MG63 (cell line): ENCODE measurements around the gene WDR7. TPM values are rescaled to one million over a fixed set of nuclear protein-coding genes. Genes with fewer than 3 reads are reported as not detected.

Source experiments
- DNase-seq: peaks from one replicate; pipeline ENCODE4 v3.0.0-alpha.2; 2020
- H3K27me3 ChIP-seq: fragments of 250-450 bp; sonication (Bioruptor Pico); 2 replicates; pipeline ENCODE4 v1.5.1; 2020; ENCODE audit warnings: mild to moderate bottlenecking, moderate library complexity
- H3K36me3 ChIP-seq: fragments of 250-450 bp; sonication (Bioruptor Pico); 2 replicates; pipeline ENCODE4 v1.5.1; 2020; ENCODE audit warnings: mild to moderate bottlenecking, moderate library complexity
- H3K4me3 ChIP-seq: fragments of 250-450 bp; sonication (Bioruptor Pico); 2 replicates; pipeline ENCODE4 v1.5.1; 2020; ENCODE audit warnings: mild to moderate bottlenecking, moderate library complexity
- H3K9me3 ChIP-seq: fragments of 250-450 bp; sonication (Bioruptor Pico); 2 replicates; pipeline ENCODE4 v1.5.1; 2020; ENCODE audit warnings: mild to moderate bottlenecking, moderate library complexity
- total RNA-seq: library from RNA; depleted of rRNA; stranded (reverse); fragments of >200 nt; shearing (Covaris generic); gene quantifications from 2 replicates; pipeline ENCODE4 v1.2.3, GENCODE V29; 2014; ENCODE audit warnings: low replicate concordance; rRNA removed

Gene WDR7
- total RNA-seq = 4.0 and 5.8 TPM in 2 replicates

DNA sequence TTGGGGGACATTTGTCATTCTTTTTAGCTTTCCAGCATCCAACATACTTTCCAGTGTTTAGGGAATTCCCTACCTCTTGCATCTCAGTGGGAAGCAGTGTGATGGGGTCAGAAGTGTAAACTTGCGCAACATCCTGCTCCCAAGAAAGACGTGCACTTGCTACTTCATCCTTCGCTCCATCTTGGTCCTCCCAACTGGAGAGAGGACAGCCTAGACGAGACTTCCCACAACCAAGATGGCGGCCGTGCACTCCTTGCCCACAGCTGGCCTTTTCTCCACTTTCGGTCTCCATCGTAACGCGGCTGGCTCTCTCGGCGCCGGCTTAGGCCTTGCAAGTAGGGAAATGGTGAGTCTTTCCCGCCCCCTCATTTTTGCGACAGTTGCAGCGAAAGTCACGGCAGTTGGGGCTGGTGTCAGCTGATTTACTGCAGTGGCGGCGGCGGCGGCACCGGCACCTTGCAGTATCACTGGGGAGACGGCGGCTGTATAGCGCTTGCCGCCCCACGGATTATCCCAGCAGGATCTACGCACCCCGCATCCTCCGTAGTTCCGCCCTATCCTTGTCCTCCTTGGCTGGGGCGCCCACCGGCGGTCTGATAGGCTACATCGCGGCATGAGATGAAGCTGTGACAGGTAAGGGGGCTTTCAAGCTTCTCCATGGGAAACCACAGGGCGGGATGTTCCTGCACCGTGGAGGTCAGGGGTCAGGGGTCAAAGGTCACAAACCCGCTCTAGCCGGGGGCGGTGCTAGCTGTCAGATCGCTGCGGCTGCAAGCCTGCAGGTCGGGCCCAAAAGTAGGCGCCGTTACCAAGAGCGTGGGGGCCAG is at the start of gene WDR7:
Gene WDR7, plus strand, starts transcription at position 416 of the 827 bp plus-strand sequence. CDS start 21,157 bp downstream, outside the sequence.
- Histone ChIP-seq H3K4me3 (peak within 1 kb of the TSS; percentile 96), H3K9me3 (no peaks in the 10 kb centered on the region), H3K36me3 (no peaks in the 10 kb centered on the region), H3K27me3 (no peaks in the 10 kb centered on the region)
- DNase-seq = peak; percentile 98

DNA sequence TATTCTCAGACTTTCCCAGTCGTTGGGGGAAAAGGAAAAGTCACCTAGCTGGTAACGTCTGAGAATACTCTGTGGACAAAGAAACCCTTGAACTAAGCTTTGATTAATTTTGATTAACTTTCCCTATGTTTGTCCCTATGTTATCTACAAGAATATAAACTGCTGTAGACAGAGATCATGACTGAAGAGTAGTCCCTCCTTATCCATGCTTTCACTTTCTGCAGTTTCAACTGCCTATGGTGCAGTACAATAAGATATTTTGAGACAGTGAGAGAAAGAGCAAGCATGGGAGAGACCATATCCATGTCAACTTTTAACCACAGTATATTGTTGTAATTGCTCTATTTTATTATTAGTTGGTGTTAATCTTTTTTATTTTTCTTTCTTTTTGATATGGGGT is 44.5 kb upstream of the WDR7 start:
- Histone ChIP-seq H3K4me3 (no peak overlapping the region), H3K9me3 (no peaks in the 10 kb centered on the region), H3K36me3 (peaks cover 53% of the 10 kb centered on the region), H3K27me3 (no peaks in the 10 kb centered on the region)
- no peak for DNase-seq

DNA sequence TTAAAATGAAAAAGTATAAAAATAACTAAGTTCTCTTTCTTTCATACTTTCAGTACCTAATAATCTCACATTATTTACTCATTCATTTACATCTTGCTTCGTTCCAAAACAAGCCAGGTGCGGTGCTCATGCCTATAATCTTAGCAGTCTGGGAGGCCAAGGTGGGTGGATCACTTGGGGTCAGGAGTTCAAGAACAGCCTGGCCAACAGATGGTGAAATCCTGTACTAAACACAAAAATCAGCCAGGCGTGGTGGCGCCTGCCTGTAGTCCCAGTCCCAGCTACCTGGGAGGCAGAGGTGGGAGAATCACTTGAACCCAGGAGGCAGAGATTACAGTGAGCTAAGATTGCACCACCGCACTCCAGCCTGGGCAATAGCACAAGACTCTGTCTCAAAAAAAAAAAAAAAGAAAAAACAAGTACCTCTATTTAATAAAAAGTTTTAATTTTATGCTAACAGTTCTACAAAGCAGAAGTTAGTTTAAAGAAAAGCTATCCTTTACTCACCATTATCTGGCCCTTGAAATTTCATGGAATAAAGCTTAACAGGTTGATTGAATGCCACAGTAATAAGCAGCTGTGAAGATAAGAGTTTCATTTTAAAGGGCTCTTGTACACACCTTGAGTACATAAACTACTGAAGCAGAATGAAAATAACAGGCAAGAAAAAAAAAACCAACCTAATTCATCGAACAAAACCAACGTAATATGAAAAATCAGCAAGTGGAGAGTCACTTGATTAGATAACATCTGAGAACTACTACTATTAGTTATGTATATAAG is 35.2 kb upstream of the WDR7 start:
- H3K4me3 ChIP-seq = no peak overlapping the region
- peaks cover 60% of the 10 kb centered on the region for H3K36me3 ChIP-seq
- no peaks in the 10 kb centered on the region for H3K9me3 ChIP-seq
- no peak for DNase-seq
- H3K27me3 ChIP-seq = no peaks in the 10 kb centered on the region

DNA sequence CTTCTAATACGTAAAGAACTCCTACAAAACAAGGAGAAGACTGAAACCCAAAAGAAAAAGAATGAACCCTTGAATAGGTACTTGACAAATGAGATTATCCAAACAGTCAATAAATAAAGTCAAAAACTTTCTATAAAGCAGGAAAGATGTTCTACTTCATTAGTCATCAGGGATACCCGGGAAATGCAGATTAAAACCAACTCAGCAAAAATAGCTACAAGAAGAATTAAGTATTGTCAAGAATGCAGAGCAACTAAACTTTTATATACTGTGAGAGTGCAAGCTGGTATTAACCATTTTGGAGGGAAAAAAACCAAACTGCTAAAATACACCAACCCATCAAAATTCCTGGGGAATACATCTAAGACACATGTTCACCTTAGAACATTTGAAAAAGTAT is 23.2 kb upstream of the WDR7 start:
- no peaks in the 10 kb centered on the region for H3K9me3 ChIP-seq
- DNase-seq = no peak
- no peak overlapping the region for H3K4me3 ChIP-seq
- H3K36me3 ChIP-seq = peaks cover 48% of the 10 kb centered on the region
- H3K27me3 ChIP-seq = no peaks in the 10 kb centered on the region

DNA sequence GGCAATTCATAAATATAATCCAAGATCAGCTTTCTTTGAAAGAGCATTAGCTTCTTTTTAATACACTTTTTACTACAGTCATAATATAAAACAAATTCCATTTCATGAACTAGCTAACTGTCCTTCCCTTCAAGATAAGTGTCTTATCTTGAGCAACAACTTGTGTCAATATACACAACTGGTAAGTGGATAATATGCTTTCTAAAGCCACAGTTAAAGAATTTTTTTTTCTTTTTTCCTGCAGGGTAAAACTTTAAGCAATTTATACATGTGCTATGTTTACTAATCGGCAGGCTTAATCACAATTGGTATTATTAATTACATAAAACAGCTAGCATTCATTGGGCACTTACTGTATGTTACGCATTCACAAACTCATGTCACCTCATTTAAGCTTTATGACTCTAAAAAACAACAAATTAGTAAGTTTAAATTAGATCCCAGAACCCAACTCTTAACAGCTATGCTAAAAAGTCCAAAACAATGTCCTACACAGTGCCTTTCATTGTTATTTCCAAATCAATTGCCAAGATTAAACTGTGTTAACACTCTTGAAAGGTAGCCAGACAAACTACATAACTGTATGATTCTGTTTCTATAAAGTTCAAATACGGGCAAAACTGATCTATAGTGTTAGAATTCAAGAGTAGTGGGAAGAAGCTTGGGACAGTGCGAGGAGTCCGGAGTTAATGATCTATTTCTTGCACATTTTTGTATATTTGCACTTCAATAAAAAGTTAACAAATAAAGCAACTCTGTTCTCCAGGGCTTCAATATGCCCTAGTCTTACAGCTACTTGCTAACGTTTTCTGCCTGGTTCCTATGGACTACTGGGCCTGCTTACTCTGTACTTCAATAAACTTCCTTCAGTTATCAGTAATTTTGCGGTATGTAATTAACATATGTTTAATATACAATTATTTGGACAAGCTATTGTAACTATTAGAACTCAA is 18.8 kb upstream of the WDR7 start:
- Histone ChIP-seq H3K36me3 (peaks cover 46% of the 10 kb centered on the region), H3K9me3 (no peaks in the 10 kb centered on the region), H3K27me3 (no peaks in the 10 kb centered on the region), H3K4me3 (no peak overlapping the region)
- DNase-seq = no peak

DNA sequence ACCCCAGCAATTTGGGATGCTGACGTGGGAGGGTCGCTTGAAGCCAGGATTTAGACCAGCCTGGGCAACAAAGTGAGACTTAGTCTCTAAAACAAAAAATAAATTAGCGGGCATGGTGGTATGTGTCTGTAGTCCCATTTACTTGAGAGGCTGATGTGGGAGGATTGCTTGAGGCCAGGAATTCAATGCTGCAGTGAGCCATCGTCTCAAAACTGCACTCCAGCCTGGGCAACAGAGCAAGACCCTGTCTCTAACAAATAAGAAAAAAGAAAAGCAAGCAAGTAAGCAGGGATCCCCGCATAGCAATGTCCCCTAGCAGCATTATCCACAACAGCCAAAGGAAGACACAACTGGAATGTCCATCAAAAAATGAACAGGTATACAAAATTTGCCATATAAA is 16.2 kb upstream of the WDR7 start:
- Histone ChIP-seq H3K4me3 (no peak overlapping the region), H3K9me3 (no peaks in the 10 kb centered on the region), H3K36me3 (peaks cover 51% of the 10 kb centered on the region), H3K27me3 (no peaks in the 10 kb centered on the region)
- DNase-seq = no peak

DNA sequence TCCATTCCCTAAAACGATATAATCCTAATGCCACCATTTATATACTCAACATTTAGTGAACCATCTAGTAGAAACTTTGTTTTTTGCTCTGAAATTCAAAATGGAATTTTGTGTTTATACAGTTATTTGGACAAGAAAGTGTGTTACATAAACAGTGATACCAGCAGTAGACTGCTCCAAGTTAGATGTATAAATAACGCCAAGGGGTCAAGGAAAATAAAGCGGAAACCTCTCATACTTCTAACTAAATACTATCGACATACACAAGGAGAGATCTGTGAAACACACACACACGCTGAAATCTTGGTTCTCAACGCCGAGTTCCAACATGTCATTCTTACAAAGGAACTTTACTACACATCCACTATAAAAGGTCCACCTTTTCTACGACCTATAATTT is 14.0 kb upstream of the WDR7 start:
- DNase-seq = no peak
- no peaks in the 10 kb centered on the region for H3K27me3 ChIP-seq

DNA sequence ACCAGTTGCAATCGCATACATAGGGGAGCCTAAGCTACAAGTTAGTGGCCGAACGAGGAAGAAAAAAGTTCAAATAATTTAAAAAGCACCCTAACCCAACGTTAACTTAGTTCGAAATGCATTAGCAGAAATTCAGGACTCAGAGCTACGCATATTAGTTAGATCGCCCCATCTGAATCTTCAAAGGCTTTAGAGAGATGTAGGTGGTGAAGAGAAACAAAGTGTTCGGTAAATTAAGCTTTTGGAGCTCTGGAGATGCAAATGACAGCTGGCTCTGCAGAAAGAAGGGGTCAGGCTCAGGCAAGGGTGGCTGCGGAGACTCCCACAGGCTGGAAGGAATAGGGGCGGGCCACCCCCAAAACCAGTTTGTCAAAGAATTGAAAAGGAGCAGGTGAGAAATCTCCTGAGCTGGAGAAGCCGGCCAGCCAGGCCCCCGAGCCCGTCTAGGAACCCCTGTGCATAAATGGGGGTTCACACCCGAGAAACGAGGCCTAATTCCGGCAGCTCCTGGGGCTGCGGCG is 13.4 kb upstream of the WDR7 start:
- peak overlapping the region; percentile 98 for H3K4me3 ChIP-seq
- DNase-seq = no peak
- H3K9me3 ChIP-seq = no peaks in the 10 kb centered on the region
- peaks cover 37% of the 10 kb centered on the region for H3K36me3 ChIP-seq
- H3K27me3 ChIP-seq = no peaks in the 10 kb centered on the region

More for the DNA sequence above, 14.0 kb upstream of the WDR7 start:
- peaks cover 43% of the 10 kb centered on the region for H3K36me3 ChIP-seq
- H3K4me3 ChIP-seq = peak overlapping the region; percentile 98
- H3K9me3 ChIP-seq = no peaks in the 10 kb centered on the region

DNA sequence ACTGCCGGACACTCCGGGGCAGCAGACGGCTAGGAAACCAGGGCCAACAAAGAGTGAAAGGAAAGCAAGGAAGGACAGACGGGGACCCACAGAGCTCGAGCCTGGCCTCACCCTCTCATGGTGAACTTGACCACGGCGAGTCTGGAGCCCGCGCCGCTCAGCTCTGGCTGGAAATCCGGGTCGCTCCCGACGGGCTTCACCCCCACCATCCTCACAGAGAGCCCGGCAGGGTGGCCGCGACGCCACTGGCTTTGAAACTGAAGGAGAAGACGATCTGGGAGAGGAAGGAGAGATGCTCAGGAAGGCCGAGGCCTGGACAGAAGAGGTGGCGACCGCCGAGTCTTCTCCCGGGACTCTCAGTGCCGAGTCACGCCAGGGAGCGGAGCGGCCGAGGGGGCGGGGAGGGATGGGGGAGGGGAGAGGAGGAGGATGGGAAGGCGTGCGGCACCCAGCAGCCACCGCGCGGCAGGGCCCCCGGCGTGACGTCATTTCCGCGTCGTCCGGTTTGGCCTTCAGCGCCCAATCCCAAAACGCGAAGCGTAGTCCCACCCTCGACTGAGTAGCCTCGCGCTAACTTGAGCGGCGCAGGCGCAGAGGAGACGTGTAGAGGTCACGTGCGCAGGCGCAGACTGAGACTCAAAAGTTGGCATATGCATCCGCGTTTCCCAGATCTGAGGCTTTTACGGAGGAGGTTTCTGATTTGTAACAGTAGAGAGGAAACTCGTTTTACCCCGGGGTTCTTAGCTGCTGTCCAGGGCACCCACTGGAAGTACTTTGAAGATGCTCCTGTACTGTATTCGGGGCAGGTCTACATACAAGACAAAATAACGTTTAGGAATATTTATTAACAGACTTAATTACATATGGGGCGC is 12.7 kb upstream of the WDR7 start, which contains the start of gene TXNL1:
Gene TXNL1, minus strand, starts transcription at position 361 of the 872 bp plus-strand sequence. Its CDS starts 152 bp downstream, at position 209.
- H3K36me3 ChIP-seq = peaks cover 34% of the 10 kb centered on the region
- DNase-seq = peak; percentile 98
- no peaks in the 10 kb centered on the region for H3K9me3 ChIP-seq
- H3K27me3 ChIP-seq = no peaks in the 10 kb centered on the region
- H3K4me3 ChIP-seq = peak within 1 kb of the TSS; percentile 98

DNA sequence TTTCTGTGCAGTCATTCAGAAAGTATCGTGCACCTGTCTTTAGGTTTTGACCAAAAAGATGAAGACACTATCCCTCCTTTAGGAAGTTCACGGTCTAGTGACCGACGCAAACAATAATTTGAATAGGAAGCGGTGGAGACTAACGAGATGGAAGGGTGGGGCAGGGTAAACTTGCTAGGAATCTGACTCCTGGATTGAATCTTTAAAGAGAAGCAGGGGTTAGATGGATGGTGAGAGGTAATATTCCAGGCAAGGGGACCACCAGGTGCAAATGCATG is 12.1 kb upstream of the WDR7 start:
- Histone ChIP-seq H3K27me3 (no peaks in the 10 kb centered on the region), H3K4me3 (peak overlapping the region; percentile 98), H3K36me3 (peaks cover 33% of the 10 kb centered on the region), H3K9me3 (no peaks in the 10 kb centered on the region)
- DNase-seq = no peak

DNA sequence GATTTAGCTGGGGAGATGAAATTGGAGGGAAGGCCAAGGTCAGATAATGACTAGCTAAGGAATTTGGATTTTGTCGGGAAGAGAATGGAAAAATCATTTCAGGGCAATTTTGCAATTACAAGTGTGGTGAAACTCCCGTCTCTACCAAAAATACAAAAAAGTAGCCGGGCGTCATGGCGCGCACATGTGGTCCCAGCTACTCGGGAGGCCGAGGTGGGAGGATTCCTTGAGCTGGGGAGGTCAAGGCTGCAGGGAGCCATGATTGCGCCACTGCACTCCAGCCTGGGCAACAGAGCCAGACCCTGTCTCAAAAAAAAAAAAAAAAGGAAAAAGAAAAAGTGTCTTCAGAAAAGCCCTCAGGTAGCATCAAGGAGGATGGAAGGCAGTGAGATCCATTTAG is 11.6 kb upstream of the WDR7 start:
- no peak for DNase-seq
- Histone ChIP-seq H3K9me3 (no peaks in the 10 kb centered on the region), H3K36me3 (peaks cover 27% of the 10 kb centered on the region), H3K27me3 (no peaks in the 10 kb centered on the region), H3K4me3 (no peak overlapping the region; the same call in 1 of the 2 replicates)

DNA sequence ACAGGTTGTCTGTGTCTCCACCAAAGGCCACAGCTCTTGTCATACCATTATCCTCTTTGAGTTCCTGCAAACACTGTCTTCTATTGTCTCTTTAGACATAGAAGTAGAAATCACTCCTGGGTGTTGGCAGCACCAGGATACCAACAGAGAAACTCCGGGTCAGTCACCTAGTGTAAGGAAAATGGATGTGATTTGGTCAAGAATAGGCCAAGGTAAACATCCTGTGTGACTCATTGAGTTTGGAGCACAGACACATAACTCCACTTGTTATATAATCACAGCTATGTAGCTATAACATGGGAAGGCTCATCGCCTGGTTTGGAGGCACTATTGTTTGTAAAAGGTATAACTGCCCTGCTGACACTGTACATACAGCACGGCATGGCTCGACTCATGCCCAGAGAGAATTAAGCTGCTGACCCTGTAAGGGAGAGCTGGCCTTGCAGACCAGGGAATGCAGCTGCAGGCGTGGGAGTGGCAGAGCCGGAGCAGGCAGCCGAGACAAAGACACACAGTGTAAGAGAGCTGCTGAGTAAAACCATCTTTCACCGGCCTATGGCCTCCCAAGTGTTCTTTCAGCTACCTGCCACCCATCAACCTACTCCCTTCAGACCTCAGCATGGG is 9.3 kb upstream of the WDR7 start:
- no peaks in the 10 kb centered on the region for H3K27me3 ChIP-seq
- H3K36me3 ChIP-seq = peaks cover 13% of the 10 kb centered on the region
- no peaks in the 10 kb centered on the region for H3K9me3 ChIP-seq
- H3K4me3 ChIP-seq = no peak overlapping the region
- DNase-seq = no peak

DNA sequence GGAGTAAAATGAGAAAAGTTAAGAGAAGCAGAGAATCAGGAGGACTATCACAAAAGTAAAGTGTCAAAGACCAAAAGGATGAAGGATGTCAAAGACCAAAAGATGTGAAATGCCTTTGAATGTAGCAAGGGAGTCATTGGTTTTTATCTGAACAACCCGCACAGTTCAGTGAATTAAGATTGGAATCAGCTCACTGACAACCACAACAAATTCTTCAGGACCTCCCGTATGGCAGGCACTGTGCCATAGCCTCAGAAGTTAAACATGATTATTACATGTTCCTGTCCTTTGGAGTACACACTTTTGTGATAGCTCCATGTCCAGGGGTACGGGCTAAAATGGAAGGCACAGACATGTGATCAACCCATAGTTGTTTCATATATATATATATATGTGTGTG is 7.8 kb upstream of the WDR7 start:
- Histone ChIP-seq H3K4me3 (no peak overlapping the region), H3K36me3 (no peaks in the 10 kb centered on the region), H3K9me3 (no peaks in the 10 kb centered on the region), H3K27me3 (no peaks in the 10 kb centered on the region)
- DNase-seq = no peak

DNA sequence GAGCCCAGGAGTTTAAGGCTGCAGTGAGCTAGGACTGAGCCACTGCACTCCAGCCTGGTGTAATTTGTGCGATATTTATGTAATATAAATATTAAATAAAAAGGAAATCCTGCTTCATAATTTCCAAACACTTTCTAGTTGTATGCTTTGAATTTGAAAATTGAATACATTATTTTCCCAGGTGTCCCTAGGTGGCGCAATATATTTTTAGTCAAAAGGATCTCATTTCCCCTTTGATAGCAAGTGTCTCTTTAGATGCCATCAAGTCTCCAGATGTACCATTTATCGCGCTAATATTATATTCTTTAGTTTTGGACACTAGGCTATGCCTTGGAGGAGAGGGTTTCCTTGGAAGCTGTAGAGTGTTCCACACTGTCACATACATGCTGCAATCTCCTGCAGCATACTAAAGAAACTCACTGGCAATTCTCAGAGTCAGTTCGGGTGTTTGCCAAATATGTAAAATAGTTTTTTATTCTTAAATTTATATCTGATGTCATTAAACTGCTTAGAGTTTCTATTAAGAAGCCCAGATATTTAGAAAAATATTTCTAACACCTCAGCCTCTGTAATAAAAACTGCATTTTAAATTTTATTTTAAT is 5.6 kb upstream of the WDR7 start:
- no peak for DNase-seq

DNA sequence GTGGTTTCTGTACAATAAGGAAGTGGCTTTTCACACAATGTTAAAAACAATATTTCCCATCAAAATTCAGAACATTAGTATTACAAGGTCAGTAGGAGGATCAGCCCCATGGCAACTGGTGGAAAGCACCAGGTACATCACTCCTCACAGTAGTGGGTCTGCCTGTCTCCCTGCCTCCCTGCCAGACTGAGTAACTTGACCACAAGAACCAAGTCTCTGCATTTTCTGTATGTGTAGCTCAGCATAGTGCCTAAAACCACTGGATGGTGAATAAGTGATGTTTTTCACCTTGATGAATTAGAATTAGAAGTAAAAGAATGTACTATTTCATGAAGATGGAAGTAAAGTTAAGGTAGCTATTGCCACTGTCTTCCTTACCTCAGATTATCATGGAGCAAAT is 4.1 kb upstream of the WDR7 start:
- no peaks in the 10 kb centered on the region for H3K36me3 ChIP-seq
- no peak for DNase-seq
- no peak overlapping the region for H3K4me3 ChIP-seq
- H3K9me3 ChIP-seq = no peaks in the 10 kb centered on the region
- H3K27me3 ChIP-seq = no peaks in the 10 kb centered on the region

More for the DNA sequence above, 5.6 kb upstream of the WDR7 start:
- Histone ChIP-seq H3K36me3 (no peaks in the 10 kb centered on the region), H3K27me3 (no peaks in the 10 kb centered on the region), H3K9me3 (no peaks in the 10 kb centered on the region), H3K4me3 (no peak overlapping the region)
